ENCODE results near the gene NFIA. TPM values are rescaled to one million over a fixed set of nuclear protein-coding genes. Genes with fewer than 3 reads are reported as not detected.

The NFIA gene
- total and polyA plus RNA-seq, 2 donors (not counting 1 experiment from before 2014, with no cell fraction given) = 0.28 to 0.54 TPM

GRCh38 chr1:61190153-61190552 lies 107.8 kb downstream of the NFIA start:
- intact Hi-C loops (cut with micrococcal nuclease) = no loop called here

More at GRCh38 chr1:61190153-61190552, 107.8 kb downstream of the NFIA start:
- Histone ChIP-seq H4K20me1 (ENCODE audit: control insufficient read depth, insufficient read depth, low read length, poor library complexity, severe bottlenecking) (no peaks in the 10 kb centered on the region), H3K79me2 (ENCODE audit: control insufficient read depth, insufficient read depth, low read length) (no peaks in the 10 kb centered on the region), H3K4me2 (replicated peaks; ENCODE audit: low read depth, low read length, poor library complexity, severe bottlenecking) (no peak overlapping the region), H3K9me3 (ENCODE audit: control extremely low read depth in 1 of 3, control insufficient read depth in 2 of 3, insufficient read depth in 1 of 3, low read length in 2 of 3) (no peaks in the 10 kb centered on the region), H2AFZ (ENCODE audit: insufficient read depth, low read depth, low read length, poor library complexity, severe bottlenecking) (no peak overlapping the region), H3K9ac (ENCODE audit: low read length) (no peak overlapping the region), H3K27ac (ENCODE audit: low read length in 2 of 2) (no peak overlapping the region), H3K36me3 (replicated peaks in 1 of 2; ENCODE audit: control extremely low read depth in 1 of 2, control insufficient read depth in 1 of 2, extremely low read depth in 1 of 2, insufficient read depth in 2 of 2, low read length in 1 of 2) (no peaks in the 10 kb centered on the region), H3K4me1 (ENCODE audit: control insufficient read depth in 2 of 2, insufficient read depth in 2 of 2, low read length in 2 of 2) (no peaks in the 10 kb centered on the region), H3K27me3 (replicated peaks in 1 of 4; ENCODE audit: control extremely low read depth in 1 of 4, control insufficient read depth in 3 of 4, insufficient read depth in 4 of 4, low read length in 3 of 4) (peaks cover 0 to 2% (median 0%) of the 10 kb centered on the region in 4 experiments), H3K4me3 (ENCODE audit: control extremely low read depth in 1 of 5, extremely low read depth in 1 of 5, insufficient read depth in 1 of 5, low read depth in 2 of 5, low read length in 4 of 5) (no peak overlapping the region)
- WGBS (ENCODE audit: insufficient coverage) = 86% methylated on average over 3 of the region's 4 CpGs
- peaks cover 8% of the 10 kb centered on the region for H3K27me3 Mint-ChIP-seq
- no peaks in the 10 kb centered on the region for H3K4me1 Mint-ChIP-seq
- H3K9me3 Mint-ChIP-seq (ENCODE audit: insufficient read depth) = no peaks in the 10 kb centered on the region
- POLR2A ChIA-PET = no interaction called here
- CTCF ChIA-PET = no interaction called here
- DNase-seq = no peak
- ATAC-seq (ENCODE audit: low read depth) = no peak
- TF ChIP-seq CTCF (IDR thresholded peaks at IDR 0.05) = no peak
- no peak for TF ChIP-seq EZH2 (IDR thresholded peaks at IDR 0.05; ENCODE audit: borderline replicate concordance, insufficient read depth, low read depth, low read length, poor library complexity, severe bottlenecking)
- no peak overlapping the region for H3K27ac Mint-ChIP-seq
- no peak overlapping the region for H3K4me3 Mint-ChIP-seq

Data from B cell (primary cell).